Measurements from ENCODE around the gene TMED5.

Gene TMED5

DNA sequence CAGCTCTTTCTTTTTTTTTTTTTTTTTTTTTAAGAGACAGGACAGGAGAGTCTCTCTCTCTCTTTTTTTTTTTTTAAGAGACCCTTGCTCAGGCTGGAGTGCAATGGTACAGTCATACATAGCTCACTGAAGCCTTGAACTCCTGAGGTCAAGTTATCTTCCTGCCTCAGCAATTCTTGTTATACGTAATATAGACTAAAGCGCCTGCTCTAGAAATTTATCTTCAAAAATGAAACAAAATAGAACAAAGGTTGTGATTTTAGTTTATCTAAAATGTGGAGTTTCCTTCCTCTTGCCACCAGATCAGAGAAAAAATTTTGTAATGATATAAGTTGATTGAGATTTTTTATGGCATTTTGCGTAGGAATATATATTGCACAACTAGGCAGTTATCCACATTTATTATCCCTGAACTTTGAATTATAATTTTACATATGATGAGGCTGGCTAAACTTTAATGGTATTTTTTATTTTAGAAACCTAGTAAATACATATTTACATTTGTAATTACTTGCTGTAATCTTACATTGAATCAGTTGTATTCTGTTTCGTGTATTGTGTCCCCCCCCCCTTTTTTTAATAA lies 56.9 kb downstream of the TMED5 start:
- TF ChIP-seq Cebpa-rat (IDR thresholded peaks at IDR 0.05) = no peak
- Histone ChIP-seq H3K4me3 (no peak overlapping the region), H3K9me3 (replicated peaks in 1 of 11) (no peaks in the 10 kb centered on the region), H3K27me3 (no peaks in the 10 kb centered on the region), H3K9ac (no peak overlapping the region), H4K20me1 (peaks cover 0 to 62% (median 18%) of the 10 kb centered on the region in 11 experiments; a peak in 15 of 22 replicates), H3K36me3 (peaks cover 60 to 97% (median 86%) of the 10 kb centered on the region in 11 experiments), H3K4me2 (no peak overlapping the region), H3K4me1 (0 out of 20 replicates have a peak, but pooled peaks cover 0 to 6% (median 0%) of the 10 kb centered on the region in 10 experiments), H3K27ac (no peak overlapping the region)

DNA sequence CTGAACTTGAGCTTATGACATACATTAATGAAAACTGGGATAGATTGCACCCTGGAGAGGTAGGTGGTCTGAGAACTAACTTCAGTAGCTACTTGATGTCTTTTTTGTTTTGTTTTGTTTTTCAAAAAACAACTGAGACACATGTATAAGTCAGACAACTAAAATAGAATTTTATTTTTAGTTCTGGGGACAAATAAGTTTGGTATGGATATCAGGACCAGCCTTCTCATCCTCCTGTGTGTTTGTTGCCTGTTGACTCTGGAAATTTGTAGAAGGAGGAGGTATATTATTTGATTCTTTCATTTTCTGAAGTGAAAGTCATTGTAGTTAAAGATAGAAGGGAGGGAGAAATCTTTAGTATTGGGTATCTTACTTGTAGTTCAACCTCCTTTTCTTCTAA lies 59.6 kb downstream of the TMED5 start:
- no peak overlapping the region for H3K9ac ChIP-seq
- no peak for TF ChIP-seq Cebpa-rat (IDR thresholded peaks at IDR 0.05)
- no peaks in the 10 kb centered on the region for H3K27me3 ChIP-seq
- H3K4me1 ChIP-seq = 0 out of 20 replicates have a peak, but pooled peaks cover 0 to 6% (median 0%) of the 10 kb centered on the region in 10 experiments
- H3K36me3 ChIP-seq = peaks cover 65 to 97% (median 89%) of the 10 kb centered on the region in 11 experiments
- H3K27ac ChIP-seq = no peak overlapping the region
- no peak overlapping the region for H3K4me3 ChIP-seq
- H3K9me3 ChIP-seq (replicated peaks in 1 of 11) = no peaks in the 10 kb centered on the region
- peaks cover 5 to 68% (median 29%) of the 10 kb centered on the region in 11 experiments; a peak in 18 of 22 replicates for H4K20me1 ChIP-seq
- H3K4me2 ChIP-seq = no peak overlapping the region

DNA sequence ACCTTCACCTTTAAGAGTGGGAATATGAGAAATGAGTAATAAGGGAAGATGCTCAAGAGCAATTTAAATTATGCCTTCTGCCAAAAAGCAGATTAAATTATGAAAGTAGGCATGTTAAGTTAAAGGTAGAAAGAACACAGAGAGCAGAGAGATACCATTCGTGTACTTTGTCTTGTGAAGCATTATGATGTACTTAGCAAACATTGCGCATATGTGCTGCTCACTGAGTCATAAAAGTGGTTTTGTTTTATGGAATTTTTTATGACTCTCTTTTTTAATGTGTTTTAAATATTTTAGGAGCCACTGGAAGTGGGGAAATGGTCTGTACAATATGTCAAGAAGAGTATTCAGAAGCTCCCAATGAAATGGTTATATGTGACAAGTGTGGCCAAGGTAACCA lies 65.8 kb downstream of the TMED5 start:
- TF ChIP-seq Cebpa-rat (IDR thresholded peaks at IDR 0.05) = no peak
- peaks cover 60 to 100% (median 96%) of the 10 kb centered on the region in 11 experiments for H3K36me3 ChIP-seq
- H3K27me3 ChIP-seq = no peaks in the 10 kb centered on the region
- H3K4me3 ChIP-seq = no peak overlapping the region
- H3K4me2 ChIP-seq = no peak overlapping the region
- no peak overlapping the region for H3K9ac ChIP-seq
- no peaks in the 10 kb centered on the region for H3K9me3 ChIP-seq (replicated peaks in 1 of 11)
- H4K20me1 ChIP-seq = peaks cover 50 to 100% (median 84%) of the 10 kb centered on the region in 11 experiments; a peak in 21 of 22 replicates
- H3K27ac ChIP-seq = no peak overlapping the region
- H3K4me1 ChIP-seq = peaks cover 0 to 38% (median 11%) of the 10 kb centered on the region in 10 experiments; a peak in 11 of 20 replicates

DNA sequence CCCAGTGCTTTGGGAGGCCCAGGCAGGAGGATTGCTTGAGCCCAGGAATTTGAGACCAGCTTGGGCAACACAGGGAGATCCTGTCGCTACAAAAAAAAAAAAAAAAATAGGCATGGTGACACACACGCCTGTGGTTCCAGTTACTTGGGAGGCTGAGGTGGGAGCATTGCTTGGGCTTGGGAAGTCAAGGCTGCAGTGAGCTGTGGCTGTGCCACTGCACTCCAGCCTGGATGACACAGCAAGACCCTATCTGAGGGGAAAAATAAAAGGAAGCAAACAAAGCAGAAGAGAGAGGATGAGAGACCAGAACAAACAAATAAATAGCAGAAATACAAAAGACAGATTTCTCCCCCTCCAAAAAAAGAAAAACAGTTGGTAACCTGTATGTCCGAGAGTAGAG lies 67.1 kb downstream of the TMED5 start:
- no peak overlapping the region for H3K4me2 ChIP-seq
- peaks cover 54 to 100% (median 94%) of the 10 kb centered on the region in 11 experiments for H3K36me3 ChIP-seq
- no peak for TF ChIP-seq Cebpa-rat (IDR thresholded peaks at IDR 0.05)
- H3K4me1 ChIP-seq = peaks cover 0 to 47% (median 11%) of the 10 kb centered on the region in 10 experiments; a peak in 11 of 20 replicates
- H3K27me3 ChIP-seq = no peaks in the 10 kb centered on the region
- H3K9ac ChIP-seq = no peak overlapping the region
- peaks cover 0 to 7% (median 4%) of the 10 kb centered on the region in 11 experiments; a peak in 14 of 22 replicates for H3K9me3 ChIP-seq (replicated peaks in 1 of 11)
- no peak overlapping the region for H3K27ac ChIP-seq
- peaks cover 55 to 100% (median 91%) of the 10 kb centered on the region in 11 experiments; a peak in 21 of 22 replicates for H4K20me1 ChIP-seq
- no peak overlapping the region for H3K4me3 ChIP-seq

DNA sequence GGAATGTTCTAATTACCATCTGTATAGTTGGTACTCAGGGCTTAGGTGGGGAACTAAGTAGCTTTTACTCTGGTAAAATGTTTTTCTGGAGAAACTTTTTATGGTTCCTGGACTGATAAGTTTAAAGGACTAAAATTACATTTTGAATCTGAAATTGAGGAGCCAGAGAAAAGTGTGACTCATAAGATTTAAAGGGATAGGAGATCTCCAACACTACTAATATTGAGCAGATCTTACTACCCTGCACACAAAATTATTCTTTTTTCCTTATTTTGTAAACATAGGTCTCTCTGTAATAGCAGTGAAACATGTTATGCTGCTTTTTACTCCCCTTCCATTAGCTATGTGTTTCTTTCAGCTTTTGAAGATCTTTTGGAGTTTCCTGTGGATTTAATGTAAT lies 68.7 kb downstream of the TMED5 start:
- H3K4me3 ChIP-seq = no peak overlapping the region
- no peak for TF ChIP-seq Cebpa-rat (IDR thresholded peaks at IDR 0.05)
- H3K4me1 ChIP-seq = peaks cover 0 to 47% (median 11%) of the 10 kb centered on the region in 10 experiments; a peak in 11 of 20 replicates
- peaks cover 14 to 23% (median 20%) of the 10 kb centered on the region in 11 experiments for H3K9me3 ChIP-seq (replicated peaks in 1 of 11)
- H3K27ac ChIP-seq = peak overlapping the region in 4 of 11 experiments; percentile 18 to 42 (median 30); a peak in 6 of 22 replicates
- peaks cover 53 to 100% (median 94%) of the 10 kb centered on the region in 11 experiments for H3K36me3 ChIP-seq
- H3K4me2 ChIP-seq = peak overlapping the region in 5 of 11 experiments; percentile 11 to 67 (median 65); a peak in 9 of 22 replicates
- H3K27me3 ChIP-seq = no peaks in the 10 kb centered on the region
- peak overlapping the region in 1 of 11 experiments; percentile 58; a peak in 1 of 22 replicates for H3K9ac ChIP-seq
- H4K20me1 ChIP-seq = peaks cover 52 to 100% (median 94%) of the 10 kb centered on the region in 11 experiments; a peak in 21 of 22 replicates

DNA sequence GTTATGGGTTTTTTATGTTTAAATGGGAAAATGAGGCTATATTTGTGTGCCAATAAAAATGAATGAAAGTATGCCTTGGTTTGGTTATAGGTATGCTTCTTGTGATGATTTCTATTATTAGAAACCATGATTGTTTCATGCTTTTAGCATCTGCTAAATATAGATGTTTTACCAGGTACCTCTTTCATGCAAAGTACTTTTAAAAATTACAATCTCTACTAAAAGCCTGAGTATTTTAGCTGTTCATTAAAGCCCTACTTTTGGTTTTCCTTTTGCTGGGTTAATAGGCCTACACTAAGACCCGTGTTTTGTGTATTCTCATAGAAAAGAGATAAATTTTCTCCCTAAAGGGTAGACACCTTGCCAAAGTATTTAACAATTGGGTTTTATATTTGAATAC lies 69.1 kb downstream of the TMED5 start:
- Histone ChIP-seq H3K9me3 (replicated peaks in 1 of 11) (peaks cover 19 to 28% (median 25%) of the 10 kb centered on the region in 11 experiments), H3K9ac (peak overlapping the region in 1 of 11 experiments; percentile 58; a peak in 1 of 22 replicates), H4K20me1 (peaks cover 51 to 100% (median 95%) of the 10 kb centered on the region in 11 experiments; a peak in 21 of 22 replicates), H3K4me3 (no peak overlapping the region), H3K27ac (peak overlapping the region in 3 of 11 experiments; percentile 20 to 42 (median 41); a peak in 3 of 22 replicates), H3K4me2 (peak overlapping the region in 4 of 11 experiments; percentile 19 to 67 (median 66); a peak in 7 of 22 replicates), H3K4me1 (peaks cover 0 to 47% (median 11%) of the 10 kb centered on the region in 10 experiments; a peak in 11 of 20 replicates), H3K36me3 (peaks cover 53 to 100% (median 94%) of the 10 kb centered on the region in 11 experiments), H3K27me3 (no peaks in the 10 kb centered on the region)
- TF ChIP-seq Cebpa-rat (IDR thresholded peaks at IDR 0.05) = no peak

DNA sequence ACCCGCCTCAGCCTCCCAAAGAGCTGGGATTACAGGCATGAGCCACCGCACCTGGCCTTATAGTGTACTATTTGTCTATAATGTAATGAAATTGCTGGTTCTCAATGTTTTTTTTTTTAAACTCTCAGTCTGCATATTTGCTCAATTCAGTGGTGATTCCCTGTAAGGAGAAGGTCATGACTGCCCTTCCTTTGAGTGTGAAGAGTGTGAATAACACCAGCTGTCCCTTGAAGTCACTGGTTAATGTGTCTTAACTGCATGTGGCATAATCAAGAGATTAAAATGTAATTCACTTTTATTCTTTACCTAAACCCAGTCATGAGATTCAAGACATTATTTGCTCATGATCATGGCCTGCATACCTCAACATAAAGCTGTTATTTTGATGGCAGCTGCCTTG lies 70.6 kb downstream of the TMED5 start:
- no peak overlapping the region for H3K9ac ChIP-seq
- peaks cover 0 to 47% (median 11%) of the 10 kb centered on the region in 10 experiments; a peak in 11 of 20 replicates for H3K4me1 ChIP-seq
- no peak overlapping the region for H3K27ac ChIP-seq
- no peak overlapping the region for H3K4me3 ChIP-seq
- no peak overlapping the region for H3K4me2 ChIP-seq
- no peak for TF ChIP-seq Cebpa-rat (IDR thresholded peaks at IDR 0.05)
- peaks cover 22 to 43% (median 39%) of the 10 kb centered on the region in 11 experiments for H3K9me3 ChIP-seq (replicated peaks in 1 of 11)
- H3K27me3 ChIP-seq = no peaks in the 10 kb centered on the region
- peaks cover 52 to 100% (median 94%) of the 10 kb centered on the region in 11 experiments for H3K36me3 ChIP-seq
- H4K20me1 ChIP-seq = peaks cover 51 to 100% (median 96%) of the 10 kb centered on the region in 11 experiments; a peak in 21 of 22 replicates

DNA sequence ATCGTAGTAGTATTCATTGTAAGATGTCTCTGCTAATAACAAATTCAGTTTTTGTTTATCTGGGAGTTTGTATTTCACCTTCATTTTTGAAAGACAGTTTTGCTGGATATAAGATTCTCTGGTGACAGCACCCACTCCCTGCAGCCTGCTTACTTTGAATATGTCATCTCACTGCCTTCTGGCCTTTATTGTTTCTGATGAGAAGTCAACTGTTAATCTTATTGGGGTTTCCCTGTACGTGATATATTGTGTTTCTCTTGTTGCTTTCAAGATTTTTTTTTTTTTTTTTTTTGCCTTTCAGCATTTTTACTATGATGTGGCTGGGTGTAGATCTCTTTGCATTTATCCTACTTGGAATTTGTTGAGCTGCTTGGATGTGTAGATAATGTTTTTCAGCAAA lies 71.9 kb downstream of the TMED5 start:
- H4K20me1 ChIP-seq = peaks cover 45 to 100% (median 95%) of the 10 kb centered on the region in 11 experiments; a peak in 21 of 22 replicates
- no peak overlapping the region for H3K4me2 ChIP-seq
- H3K4me1 ChIP-seq = peaks cover 0 to 47% (median 11%) of the 10 kb centered on the region in 10 experiments; a peak in 11 of 20 replicates
- no peak overlapping the region for H3K4me3 ChIP-seq
- peaks cover 58 to 100% (median 95%) of the 10 kb centered on the region in 11 experiments for H3K36me3 ChIP-seq
- peaks cover 28 to 54% (median 50%) of the 10 kb centered on the region in 11 experiments for H3K9me3 ChIP-seq (replicated peaks in 1 of 11)
- H3K27me3 ChIP-seq = no peaks in the 10 kb centered on the region
- no peak overlapping the region for H3K9ac ChIP-seq
- no peak for TF ChIP-seq Cebpa-rat (IDR thresholded peaks at IDR 0.05)
- H3K27ac ChIP-seq = no peak overlapping the region

DNA sequence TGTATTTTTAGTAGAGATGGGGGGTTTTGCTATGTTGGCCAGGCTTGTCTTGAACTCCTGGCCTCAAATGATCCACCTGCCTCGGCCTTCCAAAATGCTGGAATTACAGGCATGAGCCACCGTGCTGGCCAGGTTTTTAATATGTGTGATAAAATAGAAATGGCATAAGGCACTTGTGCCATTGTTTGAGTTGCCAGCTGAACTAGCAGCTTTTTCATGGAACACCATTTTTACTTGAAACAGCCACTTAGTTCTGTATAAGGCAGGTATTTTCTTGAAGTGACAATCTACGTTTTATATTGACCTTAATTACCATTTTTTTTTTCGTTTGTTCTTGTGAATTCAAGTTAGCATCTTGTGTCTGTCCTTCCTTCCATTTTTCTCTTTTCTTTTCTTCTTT lies 72.8 kb downstream of the TMED5 start:
- no peak for TF ChIP-seq Cebpa-rat (IDR thresholded peaks at IDR 0.05)
- Histone ChIP-seq H4K20me1 (peaks cover 39 to 100% (median 93%) of the 10 kb centered on the region in 11 experiments; a peak in 21 of 22 replicates), H3K4me3 (no peak overlapping the region), H3K9ac (no peak overlapping the region), H3K27me3 (no peaks in the 10 kb centered on the region), H3K4me1 (peaks cover 0 to 38% (median 11%) of the 10 kb centered on the region in 10 experiments; a peak in 11 of 20 replicates), H3K9me3 (replicated peaks in 1 of 11) (peaks cover 28 to 60% (median 55%) of the 10 kb centered on the region in 11 experiments), H3K4me2 (no peak overlapping the region), H3K36me3 (peaks cover 56 to 98% (median 91%) of the 10 kb centered on the region in 11 experiments), H3K27ac (no peak overlapping the region)

Data from BLaER1 treated with 17β-estradiol and CSF1 and Interleukin-3, amounts not matched to agents 10 nM and 100 nM (cell line).